ENCODE data around the gene OSCP1. TPM values are rescaled to one million over a fixed set of nuclear protein-coding genes. Genes with fewer than 3 reads are reported as not detected.

Gene OSCP1
- total RNA-seq, 1 experiment from 2014 or later, result 5.5 TPM

DNA sequence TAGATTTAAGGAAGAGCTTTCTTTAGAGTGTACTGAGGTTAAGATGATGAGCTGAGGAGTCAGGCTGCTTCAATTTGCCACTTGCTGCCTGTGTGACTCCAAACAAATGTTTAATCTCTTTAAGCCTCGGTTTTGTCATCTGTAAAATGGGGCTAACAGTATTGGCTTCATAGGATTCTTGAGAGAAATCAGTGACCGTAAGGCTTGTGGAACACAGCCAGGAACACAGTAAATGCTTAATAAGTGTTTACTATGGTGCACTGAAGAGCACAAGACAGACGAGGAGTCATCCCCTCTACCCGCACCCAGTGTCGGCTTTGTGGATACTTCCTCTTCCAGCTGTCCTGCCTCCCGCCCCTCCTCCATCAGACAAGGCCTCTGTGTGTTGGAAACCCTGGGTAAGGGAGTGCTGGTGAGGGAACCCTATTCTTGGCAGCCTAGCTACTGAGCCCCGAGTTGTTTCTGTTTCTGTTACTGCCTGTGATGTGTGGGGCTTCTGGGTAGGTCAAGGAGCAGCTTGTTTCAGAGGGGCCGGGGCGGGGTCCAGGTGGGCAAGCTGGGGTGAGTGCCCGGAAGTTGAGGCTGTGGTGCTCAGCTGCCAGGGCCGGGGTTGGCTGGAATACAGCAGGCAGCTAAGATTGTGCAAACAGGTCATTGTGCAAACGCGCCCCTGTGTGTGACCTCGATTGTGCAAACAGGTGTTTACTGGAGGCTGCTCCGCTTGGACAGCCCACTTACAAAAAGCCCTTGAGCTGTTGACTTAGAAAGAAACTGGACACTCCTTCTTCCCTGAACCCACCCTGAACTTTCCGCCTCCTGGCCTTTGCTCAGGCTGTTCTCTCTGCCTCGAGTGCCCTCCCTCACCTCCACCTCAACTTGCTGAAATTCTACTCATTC, 36.4 kb upstream of the OSCP1 start:
- Histone ChIP-seq H3K27ac (ENCODE audit: low read length) (no peak overlapping the region), H3K27me3 (ENCODE audit: control insufficient read depth, insufficient read depth, low read length) (no peaks in the 10 kb centered on the region), H3K36me3 (ENCODE audit: control insufficient read depth, insufficient read depth, low read length) (no peaks in the 10 kb centered on the region), H3K4me3 (ENCODE audit: low read depth in 2 of 2, low read length in 2 of 2) (peak overlapping the region in 1 of 2 experiments; percentile 7; a peak in 1 of 4 replicates), H3K4me1 (ENCODE audit: control insufficient read depth, insufficient read depth, low read length) (no peaks in the 10 kb centered on the region), H3K9me3 (ENCODE audit: control insufficient read depth, insufficient read depth, low read depth, low read length) (no peaks in the 10 kb centered on the region)
- ChIA-PET POLR2A (interaction anchor here (0.6 kb wide), 1 partner anchor 10 kb away, joined by 4 read pairs; no protein-coding TSS in a partner anchor), CTCF (interaction anchor here (0.6 to 0.7 kb wide), 2 partner anchors 67 to 636 kb away, joined by 3 to 6 read pairs; no protein-coding TSS in a partner anchor)
- DNase-seq (ENCODE audit: low read depth, low spot score), result no peak
- TF ChIP-seq REST (IDR thresholded peaks at IDR 0.05; ENCODE audit: insufficient read depth in 1 of 2, low read depth in 2 of 2, low read length in 1 of 2) (no peak), POLR2AphosphoS5 (IDR thresholded peaks at IDR 0.05; ENCODE audit: low read depth, low read length) (no peak), SIN3A (IDR thresholded peaks at IDR 0.05; ENCODE audit: borderline replicate concordance, insufficient read depth, low read depth, low read length) (no peak), TCF7L2 (IDR thresholded peaks at IDR 0.05; ENCODE audit: low read depth, low read length) (no peak), CTCF (IDR thresholded peaks at IDR 0.05) (no peak)
- ATAC-seq, result no peak; the same call in 1 of the 2 replicates
- in situ Hi-C loops (cut with HindIII; ENCODE audit: low pct_unique_long_range_greater_than_20kb, low sequenced_read_pairs) (no loop called here), intact Hi-C loops (cut with micrococcal nuclease; ENCODE audit: unreplicated experiment) (no loop called here)
- BruUV-seq (replicated peaks), result no TSS peak

- DNase-seq (ENCODE audit: low read depth, low spot score) (no peak), ATAC-seq (no peak)
- in situ Hi-C loops (cut with HindIII; ENCODE audit: low pct_unique_long_range_greater_than_20kb, low sequenced_read_pairs), result no loop called here
- no peaks in the 10 kb centered on the region for H3K36me3 ChIP-seq (ENCODE audit: control insufficient read depth, insufficient read depth, low read length)
- no peak overlapping the region for H3K4me3 ChIP-seq (ENCODE audit: low read depth in 2 of 2, low read length in 2 of 2)
- H3K27ac ChIP-seq (ENCODE audit: low read length), result no peak overlapping the region
- no peaks in the 10 kb centered on the region for H3K4me1 ChIP-seq (ENCODE audit: control insufficient read depth, insufficient read depth, low read length)
- CTCF ChIA-PET, result no interaction called here
- no TSS peak for BruUV-seq (replicated peaks)
- H3K9me3 ChIP-seq (ENCODE audit: control insufficient read depth, insufficient read depth, low read depth, low read length), result no peaks in the 10 kb centered on the region
- H3K27me3 ChIP-seq (ENCODE audit: control insufficient read depth, insufficient read depth, low read length), result no peaks in the 10 kb centered on the region
- TF ChIP-seq REST (IDR thresholded peaks at IDR 0.05; ENCODE audit: insufficient read depth in 1 of 2, low read depth in 2 of 2, low read length in 1 of 2) (no peak), SIN3A (IDR thresholded peaks at IDR 0.05; ENCODE audit: borderline replicate concordance, insufficient read depth, low read depth, low read length) (no peak), CTCF (IDR thresholded peaks at IDR 0.05) (no peak), TCF7L2 (IDR thresholded peaks at IDR 0.05; ENCODE audit: low read depth, low read length) (no peak), POLR2AphosphoS5 (IDR thresholded peaks at IDR 0.05; ENCODE audit: low read depth, low read length) (no peak)
- POLR2A ChIA-PET, result no interaction called here
- intact Hi-C loops (cut with micrococcal nuclease; ENCODE audit: unreplicated experiment), result no loop called here
These were observed 35.8 kb upstream of the OSCP1 start for GRCh38 chr1:36486093-36486438.
